Uterus (tissue), 4 donors: Measurements from ENCODE around the gene METTL1. TPM values are rescaled to one million over a fixed set of nuclear protein-coding genes. Genes with fewer than 3 reads are reported as not detected.

Experiments
- DNase-seq, 2 donors: peaks; one replicate each; pipeline ENCODE4 v3.0.0-alpha.2; 2019 to 2020
- H3K27ac ChIP-seq, 2 donors: fragments of 200-600 bp; sonication (generic); 1 replicate in 1 of 2; 2 replicates in 1 of 2; pipeline ENCODE4 v1.5.1; 2016 to 2018
- H3K27me3 ChIP-seq, 2 donors: fragments of 200-600 bp; sonication (generic); one replicate each; pipeline ENCODE4 v1.5.1; 2018 to 2019; ENCODE audit warnings: control low read depth in 1 of 2
- H3K36me3 ChIP-seq, 2 donors: fragments of 200-600 bp; sonication (generic); one replicate each; pipeline ENCODE4 v1.5.1; 2019; ENCODE audit warnings: control low read depth in 1 of 2
- H3K4me1 ChIP-seq, 2 donors: fragments of 200-600 bp; sonication (generic); one replicate each; pipeline ENCODE4 v1.5.1; 2018 to 2019; ENCODE audit warnings: control low read depth in 1 of 2
- H3K4me3 ChIP-seq, 2 donors: fragments of 200-600 bp; sonication (generic); 1 replicate in 1 of 2; 2 replicates in 1 of 2; pipeline ENCODE4 v1.5.1; 2018 to 2019; ENCODE audit warnings: mild to moderate bottlenecking in 1 of 2
- H3K9me3 ChIP-seq, 2 donors: fragments of 200-600 bp; sonication (generic); one replicate each; pipeline ENCODE4 v1.5.1; 2019; ENCODE audit warnings: control low read depth in 1 of 2
- POLR2A ChIP-seq, 2 donors: fragments of 450-650 bp; IDR thresholded peaks; one replicate each; pipeline ENCODE4 v1.6.1; 2016; ENCODE audit warnings: antibody characterized with exemption in 2 of 2, mild to moderate bottlenecking in 1 of 2, moderate library complexity in 1 of 2
- intact Hi-C: fragments of 100-400 bp; cut with DNase I; formaldehyde crosslinking; loops from one replicate; pipeline ENCODE4 v1.15.1; 2023; ENCODE audit warnings: low total_unique reads
- total RNA-seq, 4 donors: library from RNA; depleted of rRNA in 3 of 4; stranded (reverse); fragments of >200 nt in 3 of 4; gene quantifications; one replicate each; pipeline versions ENCODE4 v1.1.0 to v1.2.4, GENCODE V29; 2014 to 2023
- TF ChIP-seq, protein P1 (sequence below), 4 experiments: fragments of 200-600 bp in 2 of 4; fragments of 450-650 bp in 2 of 4; sonication (generic) in 2 of 4; IDR thresholded peaks; one replicate each; pipeline ENCODE4 v1.5.1; 2016 to 2019; ENCODE audit warnings: antibody characterized with exemption in 4 of 4, mild to moderate bottlenecking in 2 of 4, moderate library complexity in 1 of 4
- donor health status: DM: yes; HTN: yes; CAD: no.

METTL1 gene
- total RNA-seq, 4 donors from 2014 or later = 5.1 to 22.4 (median 18.0) TPM

DNA sequence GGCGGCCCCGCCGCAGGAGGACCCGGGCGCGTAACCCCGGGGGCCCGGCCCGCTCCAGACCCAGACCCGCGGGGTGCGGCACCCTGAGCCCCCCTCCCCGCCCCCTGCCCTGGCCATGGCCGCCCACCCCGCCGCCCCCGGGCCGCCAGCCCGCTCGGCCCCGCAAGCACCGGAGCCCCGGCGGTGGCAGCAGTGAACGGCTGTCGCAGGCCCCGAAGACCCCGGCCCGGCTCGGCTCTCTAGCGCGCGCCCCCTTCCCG is 16.8 kb downstream of the METTL1 start:
- Histone ChIP-seq H3K4me1 (peaks cover 0 to 19% of the 10 kb centered on the region in 2 donors), H3K27ac (peak overlapping the region in 1 of 2 donors; percentile 43), H3K9me3 (no peaks in the 10 kb centered on the region), H3K4me3 (peak overlapping the region; percentile 40 to 80), H3K36me3 (no peaks in the 10 kb centered on the region), H3K27me3 (no peaks in the 10 kb centered on the region)
- intact Hi-C loops = no loop called here
- no peak for TF ChIP-seq POLR2A (IDR thresholded peaks at IDR 0.05)
- TF ChIP-seq, protein P1, sequence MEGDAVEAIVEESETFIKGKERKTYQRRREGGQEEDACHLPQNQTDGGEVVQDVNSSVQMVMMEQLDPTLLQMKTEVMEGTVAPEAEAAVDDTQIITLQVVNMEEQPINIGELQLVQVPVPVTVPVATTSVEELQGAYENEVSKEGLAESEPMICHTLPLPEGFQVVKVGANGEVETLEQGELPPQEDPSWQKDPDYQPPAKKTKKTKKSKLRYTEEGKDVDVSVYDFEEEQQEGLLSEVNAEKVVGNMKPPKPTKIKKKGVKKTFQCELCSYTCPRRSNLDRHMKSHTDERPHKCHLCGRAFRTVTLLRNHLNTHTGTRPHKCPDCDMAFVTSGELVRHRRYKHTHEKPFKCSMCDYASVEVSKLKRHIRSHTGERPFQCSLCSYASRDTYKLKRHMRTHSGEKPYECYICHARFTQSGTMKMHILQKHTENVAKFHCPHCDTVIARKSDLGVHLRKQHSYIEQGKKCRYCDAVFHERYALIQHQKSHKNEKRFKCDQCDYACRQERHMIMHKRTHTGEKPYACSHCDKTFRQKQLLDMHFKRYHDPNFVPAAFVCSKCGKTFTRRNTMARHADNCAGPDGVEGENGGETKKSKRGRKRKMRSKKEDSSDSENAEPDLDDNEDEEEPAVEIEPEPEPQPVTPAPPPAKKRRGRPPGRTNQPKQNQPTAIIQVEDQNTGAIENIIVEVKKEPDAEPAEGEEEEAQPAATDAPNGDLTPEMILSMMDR (IDR thresholded peaks at IDR 0.05) = no peak
- DNase-seq = no peak

DNA sequence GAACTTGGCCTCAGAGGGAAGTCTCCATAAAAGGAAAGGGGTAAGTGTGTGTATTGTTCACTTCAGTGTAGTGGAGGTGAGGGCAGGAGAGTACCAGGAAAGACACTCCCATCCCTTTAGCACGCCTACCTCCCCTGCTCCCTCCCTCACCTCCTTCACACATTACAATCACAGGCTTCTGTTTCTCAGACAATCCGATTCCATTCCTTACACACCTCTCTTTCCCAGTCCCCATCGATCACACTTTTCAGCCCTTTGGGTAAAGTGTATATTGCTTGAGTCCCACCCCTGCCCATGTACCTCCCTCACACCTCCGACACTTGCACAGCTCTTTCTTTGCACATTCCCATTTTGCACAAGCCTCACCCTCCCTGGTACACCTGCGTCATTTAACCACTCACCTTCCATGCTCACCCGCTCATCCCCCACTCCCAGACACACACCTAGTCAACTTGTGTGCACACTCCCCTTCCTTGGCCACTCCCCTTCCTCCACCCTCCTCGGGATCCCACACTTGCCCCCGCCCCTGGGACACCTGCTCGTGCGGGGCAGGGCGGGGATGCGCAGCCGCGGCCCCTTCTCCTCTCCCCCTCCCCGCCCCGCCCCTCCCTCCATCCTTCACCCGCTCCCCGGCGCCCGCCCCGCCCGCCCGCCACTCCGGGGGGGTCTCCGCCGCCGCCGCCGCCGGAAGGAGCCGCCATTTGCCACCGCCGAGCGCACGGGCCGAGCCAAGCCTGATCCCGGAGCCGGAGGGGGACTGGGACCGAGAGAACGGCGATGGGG is 17.3 kb downstream of the METTL1 start, which contains the start of gene MARCHF9:
MARCHF9 (plus strand) TSS at position 693 of the 783 bp plus-strand sequence. CDS start 426 bp downstream, outside the sequence.
- Histone ChIP-seq H3K4me3 (peak within 1 kb of the TSS; percentile 40 to 80), H3K4me1 (peaks cover 0 to 19% of the 10 kb centered on the region in 2 donors), H3K27me3 (no peaks in the 10 kb centered on the region), H3K36me3 (no peaks in the 10 kb centered on the region), H3K27ac (peak within 1 kb of the TSS in 1 of 2 donors; percentile 43), H3K9me3 (no peaks in the 10 kb centered on the region)
- TF ChIP-seq POLR2A (IDR thresholded peaks at IDR 0.05) = no peak
- TF ChIP-seq, protein P1 (IDR thresholded peaks at IDR 0.05) = no peak
- DNase-seq = peak in 1 of 2 donors; percentile 45
- intact Hi-C loops = no loop called here

DNA sequence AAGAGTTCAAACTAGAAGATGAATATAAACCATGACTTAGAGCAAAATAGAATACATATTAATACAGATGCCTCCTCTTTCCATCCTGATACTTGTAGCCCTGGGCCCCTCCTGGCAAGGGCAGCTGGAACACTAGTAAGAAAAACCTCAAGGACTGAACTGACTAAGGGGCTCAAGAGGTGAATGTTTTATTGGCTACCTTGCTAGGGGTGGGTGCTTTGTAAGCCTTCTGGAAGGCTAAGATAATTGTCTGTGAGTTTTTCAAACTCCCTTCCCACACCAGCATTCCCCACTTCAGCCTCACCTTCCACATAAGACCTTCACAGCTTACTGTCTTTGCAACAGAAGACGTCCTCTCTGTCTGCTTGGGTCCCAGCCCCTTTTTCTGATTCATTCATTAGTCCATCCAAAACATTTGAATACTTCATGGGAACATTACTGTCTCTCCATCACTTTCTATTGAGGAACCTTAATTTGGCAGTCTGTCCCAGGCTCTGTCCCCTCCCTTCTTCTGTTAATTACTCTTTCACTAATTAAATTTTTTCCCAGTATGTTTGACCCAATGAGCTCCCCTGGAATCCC is 18.1 kb downstream of the METTL1 start:
- Histone ChIP-seq H3K4me3 (no peak overlapping the region), H3K9me3 (no peaks in the 10 kb centered on the region), H3K36me3 (no peaks in the 10 kb centered on the region), H3K27ac (no peak overlapping the region), H3K4me1 (peaks cover 0 to 19% of the 10 kb centered on the region in 2 donors), H3K27me3 (no peaks in the 10 kb centered on the region)
- no peak for DNase-seq
- TF ChIP-seq POLR2A (IDR thresholded peaks at IDR 0.05) = no peak
- TF ChIP-seq, protein P1 (IDR thresholded peaks at IDR 0.05) = no peak
- intact Hi-C loops = no loop called here

DNA sequence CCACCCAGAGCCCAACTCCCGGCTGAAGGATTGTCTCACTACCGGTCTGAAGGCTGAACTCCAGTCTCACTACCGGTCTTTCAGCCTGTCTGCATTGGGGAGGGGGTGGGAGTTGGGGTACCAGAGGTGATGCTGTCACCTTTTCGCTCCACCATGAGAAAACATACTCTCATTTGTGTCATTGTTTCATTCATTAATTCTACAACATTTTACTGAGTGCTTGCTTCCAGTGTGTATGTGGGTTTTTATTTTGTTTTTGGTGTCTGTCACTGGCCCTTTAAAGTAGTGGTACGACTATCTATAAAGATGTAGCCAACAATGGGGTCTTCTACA is 19.3 kb downstream of the METTL1 start:
- H3K27me3 ChIP-seq = no peaks in the 10 kb centered on the region
- no peak for DNase-seq
- H3K4me1 ChIP-seq = peaks cover 0 to 19% of the 10 kb centered on the region in 2 donors
- TF ChIP-seq POLR2A (IDR thresholded peaks at IDR 0.05) = no peak
- TF ChIP-seq, protein P1 (IDR thresholded peaks at IDR 0.05) = peak in 1 of 4 experiments; percentile 12
- no peaks in the 10 kb centered on the region for H3K9me3 ChIP-seq
- no peaks in the 10 kb centered on the region for H3K36me3 ChIP-seq
- intact Hi-C loops = no loop called here
- peak overlapping the region; percentile 21 to 92 for H3K4me3 ChIP-seq
- H3K27ac ChIP-seq = peak overlapping the region in 1 of 2 donors; percentile 48
